HG03066 (cell line): ENCODE data around the gene CDC42EP3.
A peak's percentile ranks its signal among the peaks of the same experiment; 100 is the strongest.

Experiments used
- ATAC-seq: cut with Tn5 transposase; IDR thresholded peaks from one replicate; pipeline ENCODE4 v1.9.1; 2021; ENCODE audit warnings: low read depth; ENCODE audit not compliant: unreplicated experiment

Gene CDC42EP3

DNA sequence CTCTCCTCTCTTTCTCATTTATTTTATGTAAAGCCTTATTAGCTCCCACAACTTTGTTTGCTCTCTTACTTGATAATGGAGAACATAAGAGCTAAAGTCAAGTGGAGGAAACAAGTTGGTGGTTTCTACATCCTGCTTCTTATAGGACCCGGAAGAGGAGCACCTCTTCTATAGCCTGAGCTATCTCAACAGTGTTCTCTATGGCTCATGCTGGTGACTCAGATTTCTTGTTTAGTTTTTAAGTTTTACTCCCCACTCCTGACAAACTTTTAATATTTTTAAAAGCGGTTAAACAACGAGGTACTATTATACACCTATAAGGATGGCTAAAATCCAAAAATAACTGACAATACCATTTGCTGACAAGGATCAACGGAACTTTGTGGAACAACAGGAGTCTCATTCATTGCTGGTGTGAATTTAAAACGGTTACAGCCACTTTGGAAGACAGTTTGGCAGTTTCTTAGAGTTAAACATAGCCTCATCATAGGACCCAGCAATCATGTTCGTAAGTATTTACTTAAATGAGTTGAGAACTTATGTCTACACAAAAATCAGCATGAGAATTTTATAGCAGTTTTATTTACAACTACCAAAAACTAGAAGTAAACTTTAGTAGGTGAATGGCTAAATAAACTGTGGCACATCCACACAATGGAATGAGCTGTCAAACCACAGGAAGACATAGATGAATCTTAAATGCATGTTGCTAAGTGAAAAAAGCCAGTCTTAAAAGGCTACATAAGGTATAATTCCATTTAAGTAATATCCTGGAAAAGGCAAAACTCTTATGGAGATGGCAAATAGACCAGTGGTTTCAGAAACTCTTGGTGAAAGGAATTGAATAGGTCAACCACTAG lies 12.7 kb upstream of the CDC42EP3 start:
- no peak for ATAC-seq

DNA sequence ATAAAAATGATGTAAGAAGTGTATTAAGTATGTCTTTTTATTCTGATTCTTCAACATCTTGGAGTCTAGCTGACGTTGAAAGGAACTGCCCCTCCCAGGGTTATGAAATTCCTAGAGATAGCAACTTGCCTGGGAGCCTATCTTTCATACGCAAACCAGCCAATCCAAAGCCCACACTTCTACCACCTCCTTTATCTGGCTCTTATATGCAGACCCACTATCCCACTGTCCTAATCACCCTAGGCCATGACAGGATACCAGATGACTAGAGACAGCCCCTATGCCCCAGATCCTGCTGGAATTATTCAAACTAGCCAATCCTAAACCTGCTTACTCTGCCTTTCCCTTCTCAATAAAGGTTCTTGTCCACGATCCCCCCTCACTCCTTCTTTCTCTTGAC lies 11.8 kb upstream of the CDC42EP3 start:
- ATAC-seq = no peak

DNA sequence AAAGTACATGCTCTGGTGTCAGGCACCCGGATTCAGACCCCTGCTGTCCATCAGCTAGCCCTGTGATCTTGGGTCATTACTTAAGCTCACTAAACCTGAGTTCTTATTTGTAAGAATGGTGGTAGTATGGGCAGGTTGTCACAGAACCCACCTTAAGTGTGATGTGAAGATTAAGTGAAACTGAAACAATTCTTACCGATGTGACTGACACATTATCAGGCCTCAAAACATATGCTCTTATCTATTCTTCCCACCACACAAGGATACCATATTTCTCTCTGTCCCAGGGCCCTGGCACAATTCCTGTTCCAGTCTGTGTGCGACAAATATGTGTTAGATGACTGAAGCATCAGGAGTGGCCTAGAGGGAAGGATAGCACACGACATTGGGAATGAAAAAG lies 11.0 kb upstream of the CDC42EP3 start:
- ATAC-seq = no peak

DNA sequence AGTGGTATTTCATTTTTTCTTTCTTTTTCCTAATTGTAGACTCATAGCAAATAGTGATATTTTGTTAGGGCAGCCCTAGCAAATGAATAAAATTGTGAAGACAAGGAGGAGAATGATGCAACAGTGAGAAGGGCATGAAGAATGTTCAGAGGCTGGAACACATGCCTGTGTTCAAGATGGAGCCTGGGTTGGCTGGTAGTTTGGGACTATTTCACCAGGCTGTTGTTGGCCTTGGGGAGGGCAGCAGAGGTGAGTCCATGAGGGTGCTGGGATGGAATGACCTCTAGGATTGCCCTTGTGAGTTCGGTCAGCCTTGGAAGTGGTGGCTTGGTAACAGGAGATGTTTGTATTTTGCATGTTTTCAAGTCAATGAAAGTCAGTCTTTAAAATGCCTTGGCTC lies 10.1 kb upstream of the CDC42EP3 start:
- no peak for ATAC-seq

DNA sequence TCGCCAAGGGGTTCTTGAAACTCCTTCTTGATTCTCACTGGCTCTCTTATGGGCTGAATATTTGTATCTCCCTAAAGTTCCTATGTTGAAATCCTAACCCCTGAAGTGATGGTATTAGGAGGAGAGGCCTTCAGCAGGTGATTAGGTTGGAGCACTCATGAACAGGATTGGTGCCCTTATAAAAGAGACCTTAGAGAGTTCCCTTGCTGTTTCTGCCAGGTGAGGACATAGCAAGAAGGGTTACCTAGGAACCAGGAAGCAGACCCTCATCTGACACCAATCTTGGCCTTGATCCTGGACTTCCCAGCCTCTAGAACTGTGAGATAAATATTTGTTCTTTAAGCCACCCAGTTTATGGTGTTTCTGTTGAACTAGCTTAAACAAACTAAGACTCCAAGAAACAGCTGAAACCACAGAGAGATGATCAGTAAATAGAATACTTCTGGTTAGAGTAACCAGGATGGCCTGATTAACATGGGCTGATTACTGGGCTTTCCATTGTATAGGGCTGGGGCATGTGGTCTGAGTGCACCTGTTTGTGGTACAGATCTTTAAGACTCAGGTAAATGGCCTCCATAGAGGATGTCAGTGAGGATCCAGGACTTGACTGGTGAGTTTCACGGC lies 7.7 kb upstream of the CDC42EP3 start:
- ATAC-seq = no peak

DNA sequence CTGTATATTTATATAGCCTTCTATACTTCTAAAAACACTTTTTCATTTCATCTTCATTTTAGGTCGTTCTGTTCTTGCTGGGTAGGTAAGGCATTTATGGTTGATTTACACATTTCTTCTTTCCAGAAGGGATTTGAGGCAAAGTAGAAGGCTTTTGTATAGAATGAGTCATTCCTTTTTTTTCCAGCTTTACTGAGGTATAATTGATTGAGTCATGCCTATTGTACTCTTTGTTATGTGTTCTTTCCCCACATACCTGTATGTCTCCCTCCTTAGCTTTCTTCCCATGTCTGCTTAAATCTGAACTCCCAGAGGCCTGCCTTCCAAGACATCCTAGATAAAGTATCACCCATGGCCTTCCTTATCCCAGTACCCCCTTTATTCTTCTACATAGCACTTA lies 4.8 kb upstream of the CDC42EP3 start:
- no peak for ATAC-seq

DNA sequence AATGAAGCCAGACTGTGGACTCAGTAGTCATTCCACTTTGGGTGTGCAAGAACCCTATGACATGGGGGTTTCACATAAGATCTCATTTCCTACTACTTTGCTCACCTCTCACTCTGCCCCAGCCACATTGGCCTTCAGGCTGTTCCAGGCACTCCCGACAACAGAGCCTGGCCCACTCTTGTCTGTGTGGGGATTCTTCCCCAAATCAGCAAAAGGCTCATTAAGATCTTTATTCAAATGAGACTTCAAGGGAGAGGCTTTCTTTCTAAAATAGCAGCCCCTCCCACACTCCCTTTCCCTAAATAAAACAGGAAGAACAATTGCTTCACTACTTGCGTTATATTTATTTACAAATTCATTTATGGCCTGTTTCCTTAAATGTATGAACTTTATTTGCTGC lies 3.5 kb upstream of the CDC42EP3 start:
- no peak for ATAC-seq

DNA sequence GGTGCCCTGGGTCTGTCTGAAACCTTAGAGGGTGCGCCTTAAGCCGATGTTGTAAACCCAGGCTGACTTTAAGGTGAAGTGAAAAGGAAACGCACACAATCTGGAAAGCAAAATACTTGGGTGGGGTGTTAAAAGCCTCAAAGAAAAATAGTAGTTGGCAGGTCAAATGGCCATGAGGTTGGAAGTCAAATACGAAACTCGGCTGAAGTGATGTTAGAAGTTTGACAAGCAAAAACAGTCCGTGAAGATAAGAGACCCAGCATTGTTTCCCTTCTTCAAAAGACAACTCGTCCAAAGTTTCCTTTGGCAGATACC lies 1.4 kb upstream of the CDC42EP3 start:
- ATAC-seq = no peak

DNA sequence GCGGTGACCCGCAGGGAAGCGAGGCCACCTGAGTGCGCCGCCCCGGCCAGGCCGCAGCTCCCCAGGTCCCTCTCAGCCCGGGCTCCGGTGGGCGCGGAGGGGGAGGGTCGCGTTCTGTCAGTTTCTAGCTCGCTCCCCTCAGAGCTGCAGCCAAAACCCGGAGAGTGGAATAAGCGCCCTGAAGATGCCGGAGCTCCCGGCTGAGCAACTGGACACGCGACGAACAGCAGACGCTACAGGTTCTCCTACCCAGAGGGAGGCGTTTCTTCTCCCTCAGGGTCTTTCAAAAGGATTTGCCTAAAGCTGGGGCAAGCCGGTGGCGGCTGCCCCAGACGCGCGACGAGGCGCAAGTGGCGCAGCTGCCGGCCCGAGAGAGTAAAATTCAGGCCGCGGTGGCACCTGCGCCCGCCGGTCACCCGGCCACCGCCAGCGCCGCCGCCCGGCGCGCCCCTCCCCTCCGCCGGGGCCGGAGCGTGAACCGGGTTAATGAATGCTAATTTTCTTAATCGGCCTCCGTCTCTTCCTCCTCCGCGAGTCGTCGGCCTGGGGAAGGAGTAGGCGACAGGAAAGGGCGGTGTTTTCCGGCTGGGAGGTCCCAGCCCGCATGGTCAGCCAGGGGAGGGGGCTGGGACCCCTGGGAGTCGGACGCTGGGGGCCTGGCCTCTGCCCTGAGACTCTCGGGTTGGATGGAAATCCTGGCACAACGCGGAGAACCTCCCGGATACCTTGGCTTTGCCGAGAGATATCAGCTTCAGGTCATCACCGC lies 845 bp upstream of the CDC42EP3 start:
- peak; percentile 45 for ATAC-seq

DNA sequence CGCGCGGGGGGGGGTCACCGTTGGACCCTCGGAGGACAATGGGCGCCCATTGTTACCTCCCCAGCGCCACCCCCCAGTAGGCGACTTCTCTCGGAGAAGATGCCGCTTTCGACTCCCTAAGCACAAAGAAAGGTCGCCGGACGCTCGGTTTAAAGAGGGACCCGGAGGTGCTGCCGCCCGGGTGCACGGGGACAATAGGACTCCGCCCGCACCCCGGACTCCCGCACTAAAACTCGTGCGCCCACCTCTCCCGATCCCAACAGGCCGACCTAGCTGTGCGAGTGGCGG lies 318 bp upstream of the CDC42EP3 start:
- ATAC-seq = peak; percentile 12

DNA sequence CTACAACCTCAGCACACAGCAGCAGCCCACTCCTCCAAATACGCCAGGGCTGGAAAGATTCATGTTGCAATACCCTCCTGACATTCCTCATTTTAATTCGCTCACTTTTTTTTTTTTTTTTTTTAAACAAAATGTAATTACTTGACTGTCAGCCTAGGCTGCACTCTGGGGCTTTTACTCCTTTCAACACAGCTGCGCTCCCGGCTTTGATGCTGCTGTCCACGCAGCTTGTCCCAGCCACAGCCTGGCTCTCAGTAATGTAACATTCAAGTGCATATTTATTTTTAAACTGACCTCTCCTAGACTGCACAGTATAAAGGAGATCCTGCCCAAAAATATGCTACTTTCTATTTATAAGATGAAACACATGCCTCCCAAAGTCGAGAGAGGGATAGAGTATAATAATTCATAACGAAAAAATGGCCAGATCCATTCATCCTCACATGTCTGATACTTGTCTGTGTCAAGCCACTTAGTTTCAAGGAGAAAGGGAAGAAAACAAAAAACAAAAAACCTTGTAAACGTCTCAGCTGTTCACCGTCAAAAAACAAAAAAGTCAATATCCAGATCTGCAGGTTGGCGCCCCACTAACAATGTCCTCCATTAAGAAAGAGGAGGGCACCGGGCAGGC lies 949 bp downstream of the CDC42EP3 start:
- ATAC-seq = no peak

DNA sequence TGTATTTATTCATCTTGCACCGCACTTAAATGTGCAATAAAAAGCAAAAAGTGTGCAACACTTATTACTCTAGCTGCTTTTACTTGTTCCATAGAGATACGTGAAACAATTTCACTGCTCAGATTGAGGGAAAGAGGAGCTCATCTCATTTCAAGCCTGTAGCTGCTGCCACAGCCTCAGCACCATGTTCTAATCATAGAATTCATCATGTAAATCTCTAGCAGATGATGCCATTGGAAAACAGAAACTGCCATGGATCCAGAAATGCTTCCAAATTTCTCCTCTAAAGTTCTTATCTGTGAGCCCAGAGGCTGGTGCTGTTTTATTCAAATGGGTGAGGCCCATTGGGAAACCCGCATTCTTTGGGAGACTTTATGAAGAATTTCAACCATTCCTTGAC lies 2.0 kb downstream of the CDC42EP3 start:
- ATAC-seq = no peak

DNA sequence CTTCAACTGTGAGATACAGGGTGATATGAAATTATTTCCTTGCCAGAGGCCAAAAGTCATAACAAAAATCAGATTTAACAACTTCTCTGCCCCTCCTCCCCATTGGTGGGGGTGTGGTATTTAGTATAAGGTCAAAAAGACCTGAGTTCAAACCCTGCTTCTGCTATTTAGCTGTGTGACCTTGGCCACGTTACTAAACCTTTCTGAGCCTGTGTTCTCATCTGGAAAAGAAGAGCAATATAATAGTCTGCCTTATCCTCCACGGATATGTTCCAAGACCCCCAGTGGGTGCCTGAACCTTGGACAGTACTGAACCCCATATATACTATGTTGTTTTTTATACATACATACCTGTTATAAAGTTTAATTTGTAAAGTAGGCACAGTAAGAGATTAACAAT lies 3.7 kb downstream of the CDC42EP3 start:
- ATAC-seq = no peak

DNA sequence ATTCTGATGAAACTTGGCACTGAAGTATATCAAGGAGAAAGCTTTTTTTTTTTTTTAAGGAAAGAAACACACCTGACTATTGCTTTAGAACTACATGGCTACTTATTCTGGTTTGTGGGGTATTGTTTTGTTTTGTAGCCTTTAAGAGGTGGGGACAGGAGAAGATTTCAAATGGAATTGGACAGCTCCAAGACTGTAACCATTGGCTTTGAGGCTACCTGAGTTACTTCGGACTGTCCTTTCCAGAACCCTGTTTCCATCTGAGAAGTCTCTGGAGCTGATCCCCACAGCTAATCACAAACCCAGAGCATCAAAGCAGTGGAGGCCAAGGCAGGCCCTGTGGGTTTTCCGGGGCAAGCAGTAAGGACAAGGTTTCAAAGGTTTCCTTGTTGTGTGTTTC lies 4.7 kb downstream of the CDC42EP3 start:
- no peak for ATAC-seq

DNA sequence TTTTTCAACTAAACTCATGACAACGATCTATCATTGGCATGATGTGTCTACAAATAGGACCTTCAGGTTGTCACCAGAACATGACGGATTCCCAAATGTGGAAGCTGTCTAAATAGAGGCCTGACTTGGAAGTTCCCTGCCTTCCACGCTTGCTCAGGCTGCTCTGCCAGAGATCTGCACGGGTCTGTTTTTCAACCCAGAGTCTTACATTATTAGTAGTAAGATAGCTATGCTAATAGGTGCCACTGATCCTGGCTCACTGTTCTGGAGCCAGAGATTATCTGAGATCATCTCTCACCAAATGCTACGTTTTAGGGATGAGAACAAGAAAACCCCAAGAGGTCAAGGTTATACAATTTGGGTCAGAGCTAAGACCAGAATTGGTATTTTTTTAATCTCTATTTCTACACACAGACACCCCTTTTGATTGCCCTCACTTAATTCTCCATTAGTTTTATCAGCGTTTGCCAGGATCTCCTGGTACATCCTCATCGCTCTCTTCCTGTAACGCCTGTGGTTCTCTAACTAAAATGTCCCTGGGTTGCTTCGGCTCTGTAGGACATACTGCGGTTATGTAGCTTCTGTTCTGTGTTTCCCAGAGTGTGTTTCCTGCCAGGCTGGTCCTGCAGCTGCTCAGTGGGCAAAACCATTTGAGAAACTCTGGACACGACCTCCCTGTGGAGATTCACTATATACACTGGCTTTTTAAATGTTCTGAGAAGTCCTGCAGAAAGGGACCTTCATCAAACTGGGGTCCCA lies 5.7 kb downstream of the CDC42EP3 start:
- no peak for ATAC-seq

DNA sequence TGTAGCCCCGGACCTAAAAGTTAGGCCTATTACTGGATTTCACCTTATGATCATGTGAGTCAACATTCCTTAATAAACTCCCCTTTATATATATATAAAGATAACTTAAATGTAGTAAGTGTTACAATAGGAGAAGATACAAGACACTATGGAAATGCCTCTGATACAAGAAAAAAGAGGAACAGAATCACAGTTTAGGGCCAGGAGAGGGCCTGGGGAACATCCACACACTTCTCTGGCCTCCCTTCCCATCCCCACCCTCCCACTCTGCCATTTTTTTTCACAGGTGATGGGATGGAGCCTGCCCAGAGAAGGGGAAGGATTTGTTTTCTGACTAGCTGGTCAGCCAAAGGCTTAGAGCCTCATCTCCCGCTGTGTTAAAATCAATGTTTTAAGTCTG lies 6.4 kb downstream of the CDC42EP3 start:
- ATAC-seq = no peak

DNA sequence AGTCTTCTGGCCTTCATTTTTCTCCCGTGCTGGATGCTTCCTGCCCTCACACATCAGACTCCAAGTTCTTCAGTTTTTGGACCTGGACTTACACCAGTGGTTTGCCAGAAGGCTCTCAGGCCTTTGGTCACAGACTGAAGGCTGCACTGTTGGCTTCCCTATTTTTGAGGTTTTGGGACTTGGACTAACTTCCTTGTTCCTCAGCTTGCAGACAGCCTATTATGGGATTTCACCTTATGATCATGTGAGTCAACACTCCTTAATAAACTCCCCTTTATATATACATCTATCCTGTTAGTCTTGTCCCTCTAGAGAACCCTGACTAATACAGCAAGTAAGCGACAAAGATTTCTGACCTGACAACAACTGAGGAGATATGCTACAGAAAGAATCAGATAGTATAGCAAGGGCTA lies 7.2 kb downstream of the CDC42EP3 start:
- no peak for ATAC-seq

DNA sequence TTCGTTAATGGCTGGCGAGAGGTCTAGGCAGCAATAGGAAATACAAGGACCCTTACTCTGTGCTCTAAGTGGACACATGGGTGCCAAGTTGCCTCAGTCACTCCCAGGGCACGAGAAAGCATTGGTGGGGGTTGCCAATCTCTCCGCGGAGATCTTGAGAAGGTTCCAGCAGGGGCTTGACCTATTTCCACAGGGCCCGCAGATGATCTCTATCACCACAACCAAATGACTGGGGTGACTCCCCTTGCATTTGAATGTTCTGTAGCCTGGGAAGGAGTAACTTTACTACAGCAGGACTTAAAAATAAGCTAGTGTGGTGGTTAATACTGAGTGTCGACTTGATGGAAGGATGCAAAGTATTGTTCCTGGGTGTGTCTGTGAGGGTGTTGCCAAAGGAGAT lies 8.1 kb downstream of the CDC42EP3 start:
- no peak for ATAC-seq

DNA sequence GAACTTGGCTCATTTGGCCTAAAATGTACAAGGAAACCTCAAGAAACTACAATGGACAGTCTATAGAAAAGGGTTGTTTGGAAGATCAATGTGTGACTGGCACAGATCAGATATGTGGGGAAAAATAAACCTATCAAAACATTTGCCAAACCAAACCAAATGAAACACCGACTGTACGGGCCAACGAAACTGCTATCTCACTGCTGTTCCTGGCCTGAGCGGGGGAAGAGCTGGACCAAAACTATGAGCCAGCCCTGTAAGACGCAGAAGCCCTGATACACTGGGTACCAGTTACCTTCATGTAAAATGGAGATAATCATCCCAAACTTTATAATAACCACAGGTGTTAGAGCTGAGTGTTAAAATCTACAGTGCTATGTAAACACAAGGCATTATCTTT lies 11.7 kb downstream of the CDC42EP3 start:
- ATAC-seq = no peak

DNA sequence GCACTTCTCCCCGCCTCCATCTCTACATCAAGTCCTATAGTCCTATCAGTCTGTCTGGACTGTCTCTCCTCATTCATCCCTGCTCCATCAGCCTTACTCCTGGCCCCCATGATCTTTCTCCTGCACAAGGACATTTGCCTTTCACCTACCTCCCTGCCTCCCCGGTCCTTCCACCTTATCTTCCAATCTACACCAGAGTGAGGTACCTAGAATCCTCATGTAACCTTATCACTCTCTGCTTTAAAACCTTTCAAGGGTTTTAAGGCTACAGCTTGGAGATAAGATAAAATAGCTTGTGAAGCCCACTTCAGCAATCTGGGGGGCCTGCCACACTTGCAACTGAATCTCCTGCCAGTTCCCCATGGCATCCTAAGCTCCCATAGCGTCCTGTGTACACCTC lies 12.8 kb downstream of the CDC42EP3 start:
- ATAC-seq = no peak

DNA sequence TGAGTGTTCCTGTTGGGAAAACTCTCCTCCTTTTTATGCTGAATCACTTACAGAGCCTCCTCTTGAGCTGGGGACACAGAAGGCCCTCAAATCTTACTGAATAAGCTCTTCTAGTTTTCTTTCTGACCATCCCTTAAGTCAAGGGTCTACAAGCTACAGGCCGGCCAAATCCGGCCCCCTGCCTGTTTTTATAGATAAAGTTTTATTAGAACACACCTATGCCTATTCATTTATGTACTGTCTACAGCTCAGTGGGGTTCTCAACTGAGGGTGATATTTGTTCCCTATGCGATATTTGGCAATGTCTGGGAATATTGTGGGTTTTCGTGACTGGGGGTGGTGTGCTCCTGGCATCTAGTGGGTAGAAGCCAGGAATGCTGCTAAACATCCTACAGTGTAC lies 14.0 kb downstream of the CDC42EP3 start:
- ATAC-seq = no peak
